ACC112 (cell line): ENCODE data around the gene ABAT.

Experiments used
- H2AFZ ChIP-seq: fragments of 200-600 bp; sonication (generic); one replicate; pipeline ENCODE4 v1.6.0; 2017; ENCODE audit warnings: antibody characterized with exemption, low read length; ENCODE audit not compliant: unreplicated experiment
- H3K27ac ChIP-seq: fragments of 200-600 bp; sonication (generic); 2 replicates; pipeline ENCODE4 v1.5.1; 2014; ENCODE audit warnings: low read depth, mild to moderate bottlenecking, antibody characterized with exemption, low read length, moderate library complexity
- H3K27me3 ChIP-seq: fragments of 200-600 bp; sonication (generic); 2 replicates; pipeline ENCODE4 v1.6.1; 2014; ENCODE audit warnings: mild to moderate bottlenecking, antibody characterized with exemption, low read length, moderate library complexity, mixed read lengths; ENCODE audit not compliant: insufficient read depth
- H3K36me3 ChIP-seq: fragments of 200-600 bp; sonication (generic); 2 replicates; pipeline ENCODE4 v1.6.1; 2016; ENCODE audit warnings: mild to moderate bottlenecking, antibody characterized with exemption, low read length, moderate library complexity, mixed read lengths; ENCODE audit not compliant: insufficient read depth
- H3K4me1 ChIP-seq: fragments of 200-600 bp; sonication (generic); one replicate; pipeline ENCODE4 v1.6.1; 2016; ENCODE audit warnings: low read length, mixed read lengths; ENCODE audit not compliant: insufficient read depth, unreplicated experiment, control insufficient read depth
- H3K4me3 ChIP-seq: fragments of 200-600 bp; sonication (generic); 2 replicates; pipeline ENCODE4 v1.5.1; 2014; ENCODE audit warnings: mild to moderate bottlenecking, low read depth, low read length
- H3K79me2 ChIP-seq: fragments of 200-600 bp; sonication (generic); one replicate; pipeline ENCODE4 v1.6.0; 2016; ENCODE audit warnings: low read length; ENCODE audit not compliant: control insufficient read depth, unreplicated experiment, insufficient read depth

The ABAT gene

GRCh38 chr16:8818504-8819270 is 144.3 kb downstream of the ABAT start:
- no peaks in the 10 kb centered on the region for H3K4me1 ChIP-seq
- peaks cover 38% of the 10 kb centered on the region; the same call in 1 of the 2 replicates for H3K36me3 ChIP-seq
- no peak overlapping the region for H3K27ac ChIP-seq

GRCh38 chr16:8819411-8820034 is 145.1 kb downstream of the ABAT start:
- Histone ChIP-seq H3K27ac (no peak overlapping the region), H3K36me3 (peaks cover 37% of the 10 kb centered on the region), H3K79me2 (peaks cover 3% of the 10 kb centered on the region), H3K4me3 (no peak overlapping the region), H2AFZ (no peak overlapping the region), H3K27me3 (no peaks in the 10 kb centered on the region), H3K4me1 (no peaks in the 10 kb centered on the region)

More at GRCh38 chr16:8818504-8819270, 144.3 kb downstream of the ABAT start:
- no peaks in the 10 kb centered on the region for H3K27me3 ChIP-seq
- no peak overlapping the region for H2AFZ ChIP-seq
- H3K4me3 ChIP-seq: no peak overlapping the region
- H3K79me2 ChIP-seq: peaks cover 3% of the 10 kb centered on the region

- H3K4me1 ChIP-seq: no peaks in the 10 kb centered on the region
- no peak overlapping the region for H3K27ac ChIP-seq
- H3K36me3 ChIP-seq: peaks cover 29% of the 10 kb centered on the region
- peaks cover 3% of the 10 kb centered on the region for H3K79me2 ChIP-seq
- no peaks in the 10 kb centered on the region for H3K27me3 ChIP-seq
- H3K4me3 ChIP-seq: no peak overlapping the region
- H2AFZ ChIP-seq: no peak overlapping the region
Observed at GRCh38 chr16:8822403-8822802, 148.0 kb downstream of the ABAT start.

- Histone ChIP-seq H3K27ac (no peak overlapping the region), H3K36me3 (peaks cover 35% of the 10 kb centered on the region), H3K27me3 (no peaks in the 10 kb centered on the region), H2AFZ (no peak overlapping the region), H3K4me3 (no peak overlapping the region), H3K4me1 (peaks cover 5% of the 10 kb centered on the region), H3K79me2 (peaks cover 15% of the 10 kb centered on the region)
Observed at GRCh38 chr16:8826278-8826879, 152.0 kb downstream of the ABAT start.

GRCh38 chr16:8828541-8829165 is 154.2 kb downstream of the ABAT start:
- peak overlapping the region; percentile 28 for H3K27ac ChIP-seq

GRCh38 chr16:8831450-8831849 is 157.0 kb downstream of the ABAT start:
- Histone ChIP-seq H3K4me3 (no peak overlapping the region), H3K27me3 (no peaks in the 10 kb centered on the region), H3K4me1 (peaks cover 8% of the 10 kb centered on the region), H2AFZ (no peak overlapping the region), H3K79me2 (peaks cover 30% of the 10 kb centered on the region), H3K27ac (no peak overlapping the region), H3K36me3 (peaks cover 33% of the 10 kb centered on the region)

More at GRCh38 chr16:8828541-8829165, 154.2 kb downstream of the ABAT start:
- peaks cover 39% of the 10 kb centered on the region for H3K36me3 ChIP-seq
- no peak overlapping the region for H2AFZ ChIP-seq
- no peaks in the 10 kb centered on the region for H3K27me3 ChIP-seq
- H3K4me3 ChIP-seq: no peak overlapping the region
- H3K4me1 ChIP-seq: peaks cover 5% of the 10 kb centered on the region
- peaks cover 24% of the 10 kb centered on the region for H3K79me2 ChIP-seq

- H3K4me1 ChIP-seq: peaks cover 8% of the 10 kb centered on the region
- H3K27me3 ChIP-seq: no peaks in the 10 kb centered on the region
- no peak overlapping the region for H3K27ac ChIP-seq
- H3K79me2 ChIP-seq: peaks cover 30% of the 10 kb centered on the region
- H3K36me3 ChIP-seq: peaks cover 31% of the 10 kb centered on the region
- no peak overlapping the region for H2AFZ ChIP-seq
- H3K4me3 ChIP-seq: no peak overlapping the region
Observed at GRCh38 chr16:8831871-8832716, 157.7 kb downstream of the ABAT start.

GRCh38 chr16:8832717-8833105 is 158.3 kb downstream of the ABAT start:
- H2AFZ ChIP-seq: no peak overlapping the region
- H3K4me3 ChIP-seq: no peak overlapping the region
- no peaks in the 10 kb centered on the region for H3K27me3 ChIP-seq
- peaks cover 8% of the 10 kb centered on the region for H3K4me1 ChIP-seq
- H3K27ac ChIP-seq: no peak overlapping the region
- peaks cover 31% of the 10 kb centered on the region for H3K36me3 ChIP-seq
- H3K79me2 ChIP-seq: peaks cover 30% of the 10 kb centered on the region
